HG02840 (cell line): ENCODE measurements around the gene ACTN4.

Experiments used
- ATAC-seq: cut with Tn5 transposase; IDR thresholded peaks from one replicate; pipeline ENCODE4 v1.9.1; 2021; ENCODE audit warnings: mild to moderate bottlenecking, moderate library complexity, moderate number of reproducible peaks; ENCODE audit not compliant: unreplicated experiment, low FRiP score

The ACTN4 gene

DNA sequence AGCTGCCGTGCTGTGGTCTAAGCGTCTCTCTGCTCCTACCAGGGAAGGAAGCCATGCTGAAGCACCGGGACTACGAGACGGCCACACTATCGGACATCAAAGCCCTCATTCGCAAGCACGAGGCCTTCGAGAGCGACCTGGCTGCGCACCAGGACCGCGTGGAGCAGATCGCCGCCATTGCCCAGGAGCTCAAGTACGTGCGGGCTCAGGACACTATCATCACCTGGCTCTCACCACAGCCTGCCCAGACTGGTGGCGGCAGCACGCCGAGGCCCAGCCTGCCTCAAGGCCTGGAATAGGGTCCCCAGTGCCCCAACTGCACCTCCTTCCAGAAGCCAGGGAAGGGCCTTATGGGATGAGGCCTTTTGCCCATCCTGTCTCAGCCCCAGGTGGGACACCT lies 74.0 kb downstream of the ACTN4 start:
- no peak for ATAC-seq

DNA sequence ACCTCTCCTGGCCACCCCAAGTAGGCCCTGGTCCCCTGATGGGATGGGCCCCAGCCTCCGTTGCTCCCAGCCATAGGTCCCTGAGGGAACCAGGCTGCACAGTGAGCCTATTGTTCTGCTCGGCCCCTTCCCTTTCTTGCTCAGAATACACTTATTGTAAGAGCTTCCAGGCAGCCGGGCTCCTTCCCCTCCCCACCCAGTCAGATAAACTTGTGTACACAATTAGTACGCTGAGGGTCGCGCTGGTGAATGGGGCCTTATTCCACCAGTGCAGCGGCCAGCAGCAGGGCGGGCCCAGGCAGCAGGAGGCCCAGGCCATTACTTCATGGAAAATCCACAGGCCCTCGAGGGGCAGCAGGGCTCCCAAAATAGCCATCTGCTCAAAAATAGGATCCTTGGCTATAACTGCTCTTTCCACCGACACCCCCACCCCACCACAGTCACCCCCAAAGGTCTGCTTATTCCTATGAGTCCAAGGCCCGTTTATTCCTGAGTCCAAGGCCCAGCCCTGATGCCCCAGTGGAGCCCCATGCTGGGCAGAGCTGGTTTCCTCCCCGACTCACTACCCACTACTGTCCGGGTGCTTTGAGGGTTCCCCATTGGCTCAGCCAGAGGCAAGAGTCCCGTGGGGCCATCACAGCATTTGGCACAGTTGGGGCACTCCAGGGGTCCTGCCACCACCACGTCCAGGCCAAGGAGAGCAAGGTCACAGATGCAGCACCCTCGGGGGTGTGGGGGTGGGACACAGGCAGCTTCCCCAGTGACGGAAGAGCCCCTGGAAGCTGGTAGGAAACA lies 74.7 kb downstream of the ACTN4 start:
- ATAC-seq = no peak

DNA sequence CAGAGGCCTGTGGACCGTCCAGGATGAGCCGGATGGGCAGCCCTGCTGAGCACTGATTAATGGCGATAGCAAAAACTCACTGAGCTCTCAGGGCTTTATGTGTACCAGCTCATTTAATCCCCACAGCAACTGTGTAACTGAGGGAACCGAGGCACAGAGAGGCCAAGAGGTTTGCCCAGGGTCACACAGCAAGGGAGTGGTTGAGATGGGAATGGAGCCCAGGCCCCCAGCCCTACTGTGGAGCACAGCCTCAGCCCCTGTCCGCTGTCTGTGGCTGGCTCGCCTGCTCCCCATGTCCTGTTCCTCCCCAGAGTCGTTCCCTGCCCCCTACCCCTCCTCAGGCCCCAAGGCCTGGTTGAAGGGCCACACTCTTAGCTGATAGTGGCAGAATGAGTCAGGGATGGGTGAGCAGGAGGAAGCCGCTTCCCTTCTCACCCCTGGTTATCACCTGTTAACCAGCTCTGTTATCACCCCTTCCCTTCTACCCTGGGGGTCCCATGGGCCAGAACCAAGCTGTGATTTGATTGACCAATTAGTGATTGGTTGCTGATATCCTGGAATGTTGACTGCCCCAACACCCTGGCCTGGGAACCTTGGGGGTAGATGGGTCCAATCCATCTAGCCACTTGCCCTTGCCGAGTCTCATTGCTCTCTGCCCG lies 75.6 kb downstream of the ACTN4 start:
- ATAC-seq = no peak

DNA sequence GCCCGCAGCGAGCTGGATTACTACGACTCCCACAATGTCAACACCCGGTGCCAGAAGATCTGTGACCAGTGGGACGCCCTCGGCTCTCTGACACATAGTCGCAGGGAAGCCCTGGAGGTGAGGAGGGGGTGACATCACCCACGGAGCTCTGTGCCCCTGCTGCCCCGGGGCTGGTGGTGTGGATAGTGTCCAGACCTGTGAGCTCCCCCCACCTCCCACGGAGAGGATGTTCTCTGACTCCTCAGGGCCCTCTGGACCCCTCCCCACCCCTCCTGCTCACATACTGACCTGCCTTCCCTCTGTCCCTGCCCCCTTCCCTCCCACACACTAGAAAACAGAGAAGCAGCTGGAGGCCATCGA lies 76.1 kb downstream of the ACTN4 start:
- ATAC-seq = no peak

DNA sequence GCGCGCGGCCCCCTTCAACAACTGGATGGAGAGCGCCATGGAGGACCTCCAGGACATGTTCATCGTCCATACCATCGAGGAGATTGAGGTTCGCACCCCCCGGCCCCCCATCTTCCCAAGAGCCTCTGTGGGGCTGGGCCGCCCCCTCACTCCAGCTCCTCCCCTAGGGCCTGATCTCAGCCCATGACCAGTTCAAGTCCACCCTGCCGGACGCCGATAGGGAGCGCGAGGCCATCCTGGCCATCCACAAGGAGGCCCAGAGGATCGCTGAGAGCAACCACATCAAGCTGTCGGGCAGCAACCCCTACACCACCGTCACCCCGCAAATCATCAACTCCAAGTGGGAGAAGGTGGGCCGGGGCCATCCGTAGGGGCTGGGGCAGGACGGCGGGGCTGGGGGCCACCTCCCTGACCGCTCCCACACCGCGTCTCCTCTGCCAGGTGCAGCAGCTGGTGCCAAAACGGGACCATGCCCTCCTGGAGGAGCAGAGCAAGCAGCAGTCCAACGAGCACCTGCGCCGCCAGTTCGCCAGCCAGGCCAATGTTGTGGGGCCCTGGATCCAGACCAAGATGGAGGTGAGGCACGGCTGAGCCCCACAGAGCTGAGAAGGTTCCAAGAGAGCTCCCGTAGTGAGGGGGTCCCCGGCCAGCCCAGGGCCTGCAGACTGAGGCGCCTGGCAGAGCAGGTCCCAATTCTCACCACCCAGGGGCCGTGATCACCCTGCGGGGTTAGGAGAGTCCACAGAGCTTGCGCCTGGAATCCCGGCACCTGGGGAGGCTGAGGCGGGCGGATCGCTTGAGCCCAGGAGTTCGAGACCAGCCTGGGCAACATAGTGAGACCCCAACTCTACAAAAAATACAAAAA lies 76.8 kb downstream of the ACTN4 start:
- no peak for ATAC-seq

DNA sequence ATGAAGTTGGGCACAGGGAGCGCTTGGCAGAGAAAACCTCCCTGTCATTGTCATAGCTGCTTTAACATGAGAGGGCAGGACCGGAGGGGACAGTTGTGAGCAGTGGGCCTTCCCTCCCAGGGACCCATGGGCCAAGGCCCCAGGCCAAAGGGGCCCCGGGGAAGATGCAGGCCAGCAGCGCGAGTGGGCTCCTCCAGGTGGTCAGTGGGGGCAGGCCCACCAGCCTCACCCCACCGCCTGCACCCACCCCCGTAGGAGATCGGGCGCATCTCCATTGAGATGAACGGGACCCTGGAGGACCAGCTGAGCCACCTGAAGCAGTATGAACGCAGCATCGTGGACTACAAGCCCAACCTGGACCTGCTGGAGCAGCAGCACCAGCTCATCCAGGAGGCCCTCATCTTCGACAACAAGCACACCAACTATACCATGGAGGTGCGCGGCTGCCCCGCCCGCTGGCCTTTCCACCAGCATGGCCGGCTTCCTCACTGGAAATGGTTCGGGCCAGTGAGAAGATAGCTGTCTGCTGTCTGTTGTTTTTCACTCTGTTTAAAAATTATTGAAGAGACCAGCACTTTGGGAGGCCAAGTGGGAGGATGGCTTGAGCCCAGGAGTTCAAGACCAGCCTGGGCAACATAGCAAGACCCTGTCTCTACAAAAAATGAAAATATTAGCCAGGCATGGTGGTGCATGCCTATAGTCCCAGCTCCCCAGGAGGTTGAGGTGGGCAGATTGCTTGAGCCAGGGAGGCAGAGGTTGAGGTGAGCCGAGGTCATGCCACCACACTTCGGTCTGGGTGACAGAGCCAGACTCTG lies 78.2 kb downstream of the ACTN4 start:
- no peak for ATAC-seq

DNA sequence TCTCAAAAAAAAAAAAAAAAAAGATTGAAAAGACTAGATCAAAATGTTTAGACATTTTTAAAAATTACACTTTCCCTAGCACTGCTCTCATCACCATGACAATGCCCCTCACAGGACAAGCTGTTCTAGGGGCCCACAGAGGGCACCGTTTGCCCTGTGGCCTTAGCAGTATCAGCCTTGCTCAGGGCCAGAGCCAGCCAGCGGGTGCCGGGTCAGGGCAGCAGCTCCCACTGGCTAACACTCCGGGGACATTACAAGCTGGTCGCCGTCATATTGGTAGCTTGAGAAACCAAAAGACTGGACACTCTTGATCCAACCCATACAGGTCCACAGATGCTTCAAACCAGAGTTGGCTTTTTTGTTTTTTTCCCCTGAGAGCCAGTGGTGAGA lies 78.8 kb downstream of the ACTN4 start:
- ATAC-seq = no peak

DNA sequence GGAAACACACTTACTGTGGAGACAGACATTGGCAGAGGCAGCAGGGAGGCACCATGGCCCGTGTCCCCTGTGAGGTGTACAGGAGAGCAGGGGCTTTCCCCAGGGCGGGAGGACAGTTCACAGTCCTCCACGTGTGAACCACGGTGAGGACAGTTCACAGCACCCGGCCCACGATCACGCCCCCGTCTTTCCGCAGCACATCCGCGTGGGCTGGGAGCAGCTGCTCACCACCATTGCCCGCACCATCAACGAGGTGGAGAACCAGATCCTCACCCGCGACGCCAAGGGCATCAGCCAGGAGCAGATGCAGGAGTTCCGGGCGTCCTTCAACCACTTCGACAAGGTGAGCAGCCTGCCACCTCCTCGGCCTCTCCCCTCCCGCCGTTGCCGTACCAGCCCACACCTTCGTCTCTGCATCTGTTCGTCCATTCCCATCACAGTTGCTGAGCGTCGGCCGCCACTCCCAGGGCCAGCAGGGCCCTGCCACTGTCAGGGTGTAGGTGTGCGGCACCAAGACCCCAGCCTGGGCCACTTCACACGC lies 79.4 kb downstream of the ACTN4 start:
- ATAC-seq = no peak

DNA sequence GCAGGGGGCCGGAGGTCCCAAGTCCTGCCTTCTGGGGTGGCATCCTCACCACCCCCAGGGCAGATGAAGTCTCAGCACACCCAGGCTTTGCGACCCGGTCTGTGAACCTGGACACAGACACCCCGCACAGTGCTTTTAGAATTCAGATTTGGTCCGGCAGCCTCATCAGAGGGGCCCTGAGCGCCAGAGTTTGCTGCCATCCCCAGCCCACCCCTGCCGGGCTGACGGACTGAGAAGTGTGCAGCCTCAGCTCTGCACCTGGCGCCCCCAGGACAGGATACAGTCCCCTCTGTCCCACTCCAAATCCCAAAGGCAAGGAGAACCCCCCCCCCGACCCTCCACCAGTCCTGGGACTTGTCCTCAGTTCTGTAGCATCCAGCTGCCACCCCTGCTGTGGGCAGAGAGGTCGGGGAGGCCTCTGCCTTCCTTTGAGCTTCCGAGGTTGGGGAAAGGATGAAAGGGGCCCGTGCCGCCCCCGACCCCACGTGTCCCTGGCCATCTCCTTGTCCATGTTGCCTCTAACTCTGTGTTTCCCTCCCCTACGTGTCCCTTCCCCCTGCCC lies 79.9 kb downstream of the ACTN4 start:
- ATAC-seq = no peak

DNA sequence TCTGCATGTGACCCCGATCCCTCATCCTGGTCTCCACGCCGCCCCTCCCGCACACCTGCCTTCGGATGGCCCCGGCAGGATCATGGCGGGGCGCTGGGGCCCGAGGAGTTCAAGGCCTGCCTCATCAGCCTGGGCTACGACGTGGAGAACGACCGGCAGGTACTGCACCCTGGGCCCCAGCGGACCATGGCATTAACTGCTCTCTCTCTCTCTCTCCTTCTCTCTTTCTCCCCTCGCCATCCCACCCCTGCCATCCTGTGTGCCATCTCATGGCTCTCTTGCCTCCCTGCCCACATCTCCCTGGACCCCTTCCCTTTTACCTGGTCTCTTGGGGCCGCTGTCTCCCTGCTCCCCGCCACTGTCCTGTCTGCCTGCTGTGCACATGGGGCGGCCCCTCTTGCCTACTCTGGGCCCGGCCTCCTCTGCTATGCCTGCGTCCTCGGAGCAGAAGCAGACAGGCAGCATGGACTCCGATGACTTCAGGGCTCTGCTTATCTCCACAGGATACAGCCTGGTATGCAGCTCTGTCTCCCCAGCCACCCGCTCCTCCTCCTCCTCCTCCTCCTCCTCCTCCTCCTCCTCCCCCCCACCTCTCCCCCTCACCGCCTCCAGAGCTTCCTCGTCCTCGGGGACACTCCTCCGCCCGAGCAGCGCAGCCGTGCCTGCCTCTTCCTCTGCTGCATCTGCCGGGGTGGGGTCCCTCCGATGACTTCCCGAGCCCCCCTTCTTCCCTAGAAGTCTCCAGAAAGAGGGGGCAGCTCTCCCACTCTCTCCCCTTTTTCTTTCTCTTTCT lies 80.6 kb downstream of the ACTN4 start:
- ATAC-seq = no peak

DNA sequence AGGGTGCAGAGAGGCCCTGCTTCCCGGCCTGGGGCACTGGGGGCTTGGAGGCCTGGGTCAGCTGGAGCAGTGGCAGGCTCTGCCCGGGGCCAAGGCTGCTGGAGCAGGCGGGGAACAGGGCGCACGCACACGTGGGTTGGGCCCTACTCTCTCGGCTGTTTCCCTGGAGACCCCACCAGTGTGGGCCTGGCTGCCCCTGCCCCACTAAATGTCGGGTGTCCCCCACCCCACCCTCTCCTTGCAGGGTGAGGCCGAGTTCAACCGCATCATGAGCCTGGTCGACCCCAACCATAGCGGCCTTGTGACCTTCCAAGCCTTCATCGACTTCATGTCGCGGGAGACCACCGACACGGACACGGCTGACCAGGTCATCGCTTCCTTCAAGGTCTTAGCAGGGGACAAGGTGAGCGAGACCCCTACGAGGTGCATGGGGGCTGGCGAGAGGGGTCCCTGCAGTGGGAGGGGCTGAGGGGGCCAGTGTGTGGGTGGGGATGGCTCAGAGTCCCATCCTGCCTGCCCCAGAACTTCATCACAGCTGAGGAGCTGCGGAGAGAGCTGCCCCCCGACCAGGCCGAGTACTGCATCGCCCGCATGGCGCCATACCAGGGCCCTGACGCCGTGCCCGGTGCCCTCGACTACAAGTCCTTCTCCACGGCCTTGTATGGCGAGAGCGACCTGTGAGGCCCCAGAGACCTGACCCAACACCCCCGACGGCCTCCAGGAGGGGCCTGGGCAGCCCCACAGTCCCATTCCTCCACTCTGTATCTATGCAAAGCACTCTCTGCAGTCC lies 81.5 kb downstream of the ACTN4 start:
- ATAC-seq = no peak

DNA sequence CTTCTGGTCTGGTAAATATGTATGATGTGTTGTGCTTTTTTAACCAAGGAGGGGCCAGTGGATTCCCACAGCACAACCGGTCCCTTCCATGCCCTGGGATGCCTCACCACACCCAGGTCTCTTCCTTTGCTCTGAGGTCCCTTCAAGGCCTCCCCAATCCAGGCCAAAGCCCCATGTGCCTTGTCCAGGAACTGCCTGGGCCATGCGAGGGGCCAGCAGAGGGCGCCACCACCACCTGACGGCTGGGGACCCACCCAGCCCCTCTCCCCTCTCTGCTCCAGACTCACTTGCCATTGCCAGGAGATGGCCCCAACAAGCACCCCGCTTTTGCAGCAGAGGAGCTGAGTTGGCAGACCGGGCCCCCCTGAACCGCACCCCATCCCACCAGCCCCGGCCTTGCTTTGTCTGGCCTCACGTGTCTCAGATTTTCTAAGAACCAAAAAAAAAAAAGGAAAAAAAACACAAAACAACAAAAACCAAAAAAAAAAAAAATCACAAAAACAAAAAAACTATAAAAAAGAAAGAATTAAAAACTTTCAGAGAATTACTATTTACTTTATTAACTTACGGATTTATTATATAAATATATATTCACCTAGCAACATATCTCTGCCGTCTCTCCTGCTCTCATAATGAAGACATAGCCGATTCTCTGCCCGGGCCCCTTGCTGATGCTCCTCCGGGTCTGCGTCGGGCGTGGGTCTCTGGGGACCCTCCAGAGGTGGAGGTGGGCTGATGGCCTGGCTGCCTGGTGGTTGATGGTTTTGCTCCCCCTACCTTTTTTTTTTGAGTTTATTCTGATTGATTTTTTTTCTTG lies 82.4 kb downstream of the ACTN4 start:
- no peak for ATAC-seq

DNA sequence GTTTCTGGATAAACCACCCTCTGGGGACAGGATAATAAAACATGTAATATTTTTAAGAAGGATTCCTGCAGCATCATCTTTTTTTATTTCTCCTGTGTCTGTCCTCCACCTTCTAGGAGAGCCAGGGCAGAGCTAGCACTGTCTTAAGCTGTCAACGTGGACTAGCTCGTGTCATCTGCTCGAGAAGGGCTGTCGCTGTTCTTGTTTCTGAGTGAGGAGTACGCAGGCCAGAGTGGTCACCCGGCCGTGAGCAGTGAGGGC lies 83.0 kb downstream of the ACTN4 start:
- no peak for ATAC-seq

DNA sequence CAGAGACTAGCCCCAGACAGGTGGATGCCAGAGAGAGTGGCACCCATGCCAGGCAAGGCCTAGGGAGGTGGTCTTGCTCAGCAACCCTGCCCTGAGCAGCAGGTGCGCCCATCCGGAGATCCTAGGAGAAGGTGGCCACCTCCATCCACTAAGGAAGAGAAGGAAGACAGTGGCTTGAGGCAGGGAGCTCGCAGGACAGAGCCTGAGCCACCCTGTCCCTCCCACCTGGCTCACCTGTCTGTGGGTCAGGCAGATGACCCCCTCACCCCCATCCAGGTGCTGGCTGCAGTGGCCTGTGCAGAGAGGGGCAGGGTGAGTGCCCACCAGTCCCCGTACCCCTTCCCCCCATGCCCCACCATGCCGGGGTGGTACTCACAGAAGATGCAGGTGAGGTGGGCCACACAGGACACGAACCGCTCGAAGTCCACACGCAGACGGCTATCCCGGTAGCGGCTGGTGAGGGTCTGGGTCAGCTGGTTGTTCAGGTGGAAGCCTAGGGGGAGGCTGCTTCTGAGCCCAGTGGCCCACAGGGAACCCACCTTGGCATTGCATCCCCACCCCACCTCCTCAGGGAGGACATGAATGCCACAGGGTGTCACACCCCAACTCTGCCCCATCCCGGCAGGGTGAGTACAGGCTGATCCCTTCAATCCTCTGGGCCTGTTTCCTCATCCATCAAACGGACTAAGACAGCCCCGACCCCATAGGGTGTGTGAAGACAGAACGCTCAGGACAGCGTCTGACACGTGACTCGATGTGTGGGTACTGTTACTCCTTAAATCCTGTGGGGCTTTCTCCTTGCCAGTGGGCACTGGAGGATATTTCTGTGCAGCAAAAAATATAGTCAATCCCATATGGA lies 83.5 kb downstream of the ACTN4 start:
- no peak for ATAC-seq

DNA sequence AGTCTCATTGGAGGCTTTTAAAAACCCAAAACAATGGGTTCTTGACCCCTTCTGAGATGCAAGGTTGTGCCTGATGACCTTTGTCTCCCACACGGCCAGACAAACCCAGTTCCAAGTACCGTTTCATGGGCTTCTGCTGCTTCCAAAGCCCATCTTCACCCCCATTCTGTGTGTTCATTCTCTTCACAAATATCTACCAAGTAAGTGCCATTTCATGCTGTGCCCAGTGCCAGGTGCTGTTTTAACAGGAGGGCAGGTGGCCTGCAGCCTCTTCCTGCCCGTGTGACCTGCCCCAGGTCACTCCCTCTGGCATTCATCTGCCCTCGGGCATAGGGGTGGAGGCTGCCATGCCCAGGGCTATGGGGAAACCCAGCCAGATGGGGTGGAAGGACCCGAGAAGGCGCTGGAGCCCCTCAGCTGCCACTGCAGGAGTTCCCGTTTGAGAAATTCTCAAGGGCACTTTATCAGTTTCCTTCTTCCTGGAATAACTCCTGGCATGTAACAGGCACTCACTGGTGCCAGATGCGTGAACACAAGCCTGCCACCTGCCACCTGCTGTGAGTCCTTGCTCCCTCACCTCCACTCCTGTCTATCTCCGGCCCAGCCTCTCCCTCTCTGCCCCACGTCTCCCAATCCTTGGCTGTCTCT lies 84.3 kb downstream of the ACTN4 start:
- no peak for ATAC-seq

DNA sequence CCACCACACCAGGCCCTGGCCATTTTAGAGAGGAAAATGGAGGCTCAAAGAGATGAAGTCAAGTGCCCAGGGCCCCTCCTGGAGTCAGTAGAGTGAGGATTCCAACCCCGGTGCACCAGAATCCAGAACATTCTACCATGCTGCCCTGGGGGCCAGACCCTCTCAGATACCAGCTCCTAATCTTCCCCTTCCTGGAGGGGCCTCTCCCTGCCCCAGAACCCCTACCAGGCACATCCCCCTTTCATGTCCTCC lies 85.7 kb downstream of the ACTN4 start:
- ATAC-seq = no peak
